Neutrophil (primary cell): ENCODE results near the gene ANO2.

ENCODE experiments used
- H3K27ac ChIP-seq: fragments of 200-600 bp; sonication (generic); 2 replicates; pipeline ENCODE4 v1.5.1; 2016; ENCODE audit warnings: mild to moderate bottlenecking, moderate library complexity
- H3K27me3 ChIP-seq: fragments of 200-600 bp; sonication (generic); 2 replicates; pipeline ENCODE4 v1.6.0; 2016; ENCODE audit warnings: mild to moderate bottlenecking
- H3K36me3 ChIP-seq: fragments of 200-600 bp; sonication (generic); 2 replicates; pipeline ENCODE4 v1.5.1; 2017
- H3K4me1 ChIP-seq, 2 experiments: fragments of 200-600 bp in 1 of 2; sonication (generic) in 1 of 2; 1 replicate in 1 of 2; 2 replicates in 1 of 2; pipeline versions ENCODE4 v1.5.1 to v1.6.1; 2013 to 2016; ENCODE audit warnings: low read depth in 1 of 2, low read length in 1 of 2, mild to moderate bottlenecking in 1 of 2, moderate library complexity in 1 of 2; ENCODE audit not compliant: control insufficient read depth in 1 of 2, insufficient read depth in 1 of 2
- H3K4me3 ChIP-seq, 2 experiments: fragments of 200-600 bp in 1 of 2; sonication (generic) in 1 of 2; 1 replicate in 1 of 2; 2 replicates in 1 of 2; pipeline ENCODE4 v1.5.1; 2013 to 2016; ENCODE audit warnings: low read depth in 1 of 2, low read length in 1 of 2, mild to moderate bottlenecking in 1 of 2, moderate library complexity in 1 of 2
- H3K9me3 ChIP-seq: fragments of 200-600 bp; sonication (generic); 2 replicates; pipeline ENCODE4 v1.5.1; 2016
- CTCF ChIP-seq: fragments of 200-600 bp; sonication (generic); IDR thresholded peaks from 2 replicates; pipeline ENCODE4 v1.5.1; 2016; ENCODE audit warnings: antibody characterized with exemption

The ANO2 gene

GRCh38 chr12:5650281-5650680 lies 294.8 kb downstream of the ANO2 start:
- Histone ChIP-seq H3K9me3 (no peaks in the 10 kb centered on the region), H3K36me3 (no peaks in the 10 kb centered on the region), H3K27ac (no peak overlapping the region), H3K4me3 (no peak overlapping the region), H3K27me3 (peaks cover 10% of the 10 kb centered on the region), H3K4me1 (no peaks in the 10 kb centered on the region)
- no peak for TF ChIP-seq CTCF

- no peak for TF ChIP-seq CTCF
- no peaks in the 10 kb centered on the region for H3K9me3 ChIP-seq
- no peaks in the 10 kb centered on the region for H3K4me1 ChIP-seq
- no peak overlapping the region for H3K4me3 ChIP-seq
- H3K27me3 ChIP-seq, result peaks cover 10% of the 10 kb centered on the region
- no peaks in the 10 kb centered on the region for H3K36me3 ChIP-seq
- no peak overlapping the region for H3K27ac ChIP-seq
Measured at GRCh38 chr12:5648692-5649359, 296.2 kb downstream of the ANO2 start.

- Histone ChIP-seq H3K4me1 (no peaks in the 10 kb centered on the region), H3K4me3 (no peak overlapping the region), H3K27ac (no peak overlapping the region), H3K27me3 (peaks cover under 1% of the 10 kb centered on the region), H3K9me3 (no peaks in the 10 kb centered on the region), H3K36me3 (no peaks in the 10 kb centered on the region)
- no peak for TF ChIP-seq CTCF
Measured at GRCh38 chr12:5643266-5643665, 301.8 kb downstream of the ANO2 start.

GRCh38 chr12:5637698-5638097 lies 307.4 kb downstream of the ANO2 start:
- no peak for TF ChIP-seq CTCF
- Histone ChIP-seq H3K4me1 (no peaks in the 10 kb centered on the region), H3K27me3 (peaks cover 8% of the 10 kb centered on the region), H3K27ac (no peak overlapping the region), H3K4me3 (no peak overlapping the region), H3K9me3 (no peaks in the 10 kb centered on the region), H3K36me3 (no peaks in the 10 kb centered on the region)

GRCh38 chr12:5636907-5637306 lies 308.2 kb downstream of the ANO2 start:
- H3K4me3 ChIP-seq, result no peak overlapping the region
- no peaks in the 10 kb centered on the region for H3K36me3 ChIP-seq
- no peaks in the 10 kb centered on the region for H3K4me1 ChIP-seq
- peaks cover 8% of the 10 kb centered on the region for H3K27me3 ChIP-seq
- no peak overlapping the region for H3K27ac ChIP-seq
- H3K9me3 ChIP-seq, result no peaks in the 10 kb centered on the region
- no peak for TF ChIP-seq CTCF
